H1 (cell line): ENCODE measurements around the gene PHLDA1. TPM values are rescaled to one million over a fixed set of nuclear protein-coding genes. Genes with fewer than 3 reads are reported as not detected.

ENCODE experiments used
- CHD2 ChIP-seq: IDR thresholded peaks from 2 replicates; pipeline ENCODE4 v1.6.1; 2012; ENCODE audit warnings: low read length, improper control_type of control experiment
- JUN ChIP-seq: IDR thresholded peaks from 2 replicates; pipeline ENCODE4 v1.6.1; 2011; ENCODE audit warnings: low read depth, mild to moderate bottlenecking, improper control_type of control experiment, low read length
- RBBP5 ChIP-seq: IDR thresholded peaks from 2 replicates; pipeline ENCODE4 v1.7.1; 2012; ENCODE audit warnings: low read depth, mild to moderate bottlenecking, inconsistent platforms, low read length, moderate library complexity, borderline replicate concordance
- SAP30 ChIP-seq: fragments of 300-600 bp; sonication (generic); IDR thresholded peaks from 2 replicates; pipeline ENCODE4 v1.7.1; 2012; ENCODE audit warnings: low read length, moderate library complexity, mild to moderate bottlenecking, inconsistent platforms; ENCODE audit not compliant: insufficient read depth, insufficient replicate concordance
- TAF1 ChIP-seq: IDR thresholded peaks from 2 replicates; pipeline ENCODE4 v1.6.1; 2011; ENCODE audit warnings: mild to moderate bottlenecking, low read depth, low read length
- polyA plus RNA-seq, 7 experiments: library from polyadenylated mRNA; depleted of rRNA in 3 of 7; stranded (reverse) in 5 of 7; unstranded in 2 of 7; fragments of >200 nt in 5 of 7; fragments of 200-250 nt in 2 of 7; gene quantifications; 1 replicate in 5 of 7; 2 replicates in 1 of 7; 4 replicates in 1 of 7; pipeline versions ENCODE4 v1.2.1 to v1.2.3, GENCODE V29; 2011 to 2013; ENCODE audit warnings: missing spikeins in 2 of 7, mixed read lengths in 2 of 7
- total RNA-seq: library from RNA; stranded (reverse); fragmentation: NEBNext Ultra II Directional; extraction: Animal tissue kit (Norgen Biotek cat#: 25700); gene quantifications from 2 replicates; pipeline ENCODE4 v1.2.1, GENCODE V29; 2021
- TF ChIP-seq, protein P1 (sequence below): IDR thresholded peaks from 2 replicates; pipeline ENCODE4 v1.6.1; 2012; ENCODE audit warnings: low read length, inconsistent platforms

The PHLDA1 gene
- total and polyA plus RNA-seq, 2 of the 8 experiments (the other 6 are each of a cell fraction or from before 2014, with no cell fraction given) = 18.9 to 19.4 TPM

DNA sequence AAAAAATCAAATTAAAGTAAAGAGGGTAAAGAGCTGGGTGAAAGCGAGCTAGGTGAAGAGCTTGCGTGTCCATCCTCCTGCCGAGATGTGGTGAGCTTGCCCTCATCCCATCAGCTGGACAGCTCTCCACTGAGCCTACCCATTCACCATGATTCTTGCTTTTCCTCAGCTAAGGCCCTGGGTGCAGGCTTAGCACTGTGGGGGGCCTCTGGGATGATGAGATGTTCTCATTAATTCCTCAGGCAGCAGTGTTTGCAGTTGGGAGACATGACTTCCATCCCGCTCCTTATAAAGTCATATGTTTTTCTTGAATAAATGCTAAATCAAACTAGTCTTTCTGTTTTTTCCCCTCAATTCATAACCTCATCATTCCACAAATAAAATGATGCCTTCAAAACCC is 18.0 kb downstream of the PHLDA1 start (continued):
- no peak for TF ChIP-seq SAP30
- no peak for TF ChIP-seq TAF1
- TF ChIP-seq, protein P1, sequence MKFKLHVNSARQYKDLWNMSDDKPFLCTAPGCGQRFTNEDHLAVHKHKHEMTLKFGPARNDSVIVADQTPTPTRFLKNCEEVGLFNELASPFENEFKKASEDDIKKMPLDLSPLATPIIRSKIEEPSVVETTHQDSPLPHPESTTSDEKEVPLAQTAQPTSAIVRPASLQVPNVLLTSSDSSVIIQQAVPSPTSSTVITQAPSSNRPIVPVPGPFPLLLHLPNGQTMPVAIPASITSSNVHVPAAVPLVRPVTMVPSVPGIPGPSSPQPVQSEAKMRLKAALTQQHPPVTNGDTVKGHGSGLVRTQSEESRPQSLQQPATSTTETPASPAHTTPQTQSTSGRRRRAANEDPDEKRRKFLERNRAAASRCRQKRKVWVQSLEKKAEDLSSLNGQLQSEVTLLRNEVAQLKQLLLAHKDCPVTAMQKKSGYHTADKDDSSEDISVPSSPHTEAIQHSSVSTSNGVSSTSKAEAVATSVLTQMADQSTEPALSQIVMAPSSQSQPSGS = no peak
- no peak for TF ChIP-seq JUN
- no peak for TF ChIP-seq CHD2
- no peak for TF ChIP-seq RBBP5
- TF ChIP-seq, all 59 proteins: peak for 0
